Panc1 (cell line): Measurements from ENCODE around the gene DOCK4. TPM values are rescaled to one million over a fixed set of nuclear protein-coding genes. Genes with fewer than 3 reads are reported as not detected.

Source experiments
- ATAC-seq: fragments of 200-7000 bp; cut with Tn5 transposase; 2 replicates; pipeline ENCODE4 v1.9.1; 2020; ENCODE audit warnings: mild to moderate bottlenecking, moderate library complexity
- BruUV-seq: library from RNA; stranded (reverse); fragments of 400-500 nt; replicated peaks from 2 replicates; lab custom pipeline; 2021; lab: Mats Ljungman, UMichigan
- CTCF ChIA-PET: fragments of 300-600 bp; sonication (Branson Sonifier 250); formaldehyde crosslinking; loops from one replicate; lab custom pipeline; 2022; ENCODE audit warnings: antibody characterized with exemption; lab: Charles Lee
- POLR2A ChIA-PET: fragments of 300-600 bp; sonication (Branson Sonifier 250); formaldehyde crosslinking; loops from one replicate; lab custom pipeline; 2022; ENCODE audit warnings: antibody characterized with exemption; lab: Charles Lee
- DNase-seq: peaks from one replicate; pipeline ENCODE4 v3.0.0-alpha.2; 2010; ENCODE audit warnings: low read depth, low spot score
- H3K27ac ChIP-seq: 2 replicates; pipeline ENCODE4 v1.5.1; 2011; ENCODE audit warnings: mild to moderate bottlenecking, low read length, inconsistent platforms
- H3K27me3 ChIP-seq: fragments of 200-500 bp; sonication (Bioruptor generic); 2 replicates; pipeline ENCODE4 v1.6.0; 2014; ENCODE audit warnings: low read length, inconsistent platforms; ENCODE audit not compliant: control insufficient read depth, insufficient read depth
- H3K36me3 ChIP-seq: fragments of 200-500 bp; sonication (Bioruptor generic); 2 replicates; pipeline ENCODE4 v1.5.1; 2014; ENCODE audit warnings: inconsistent platforms, mild to moderate bottlenecking, low read length, moderate library complexity; ENCODE audit not compliant: control insufficient read depth, insufficient read depth
- H3K4me1 ChIP-seq: 2 replicates; pipeline ENCODE4 v1.5.1; 2011; ENCODE audit warnings: inconsistent platforms, mild to moderate bottlenecking, low read length, moderate library complexity; ENCODE audit not compliant: control insufficient read depth, insufficient read depth
- H3K4me3 ChIP-seq, 2 experiments: 2 replicates each; pipeline ENCODE4 v1.5.1; 2011 to 2012; ENCODE audit warnings: low read depth in 2 of 2, low read length in 2 of 2, mild to moderate bottlenecking in 2 of 2, inconsistent platforms in 1 of 2, moderate library complexity in 1 of 2
- H3K9me3 ChIP-seq: fragments of 200-500 bp; sonication (Bioruptor generic); 2 replicates; pipeline ENCODE4 v1.5.1; 2014; ENCODE audit warnings: low read depth, mild to moderate bottlenecking, inconsistent platforms, low read length, moderate library complexity; ENCODE audit not compliant: control insufficient read depth, insufficient read depth
- POLR2AphosphoS5 ChIP-seq: IDR thresholded peaks from 2 replicates; pipeline ENCODE4 v1.6.1; 2012; ENCODE audit warnings: mild to moderate bottlenecking, low read depth, low read length, moderate library complexity
- SIN3A ChIP-seq: IDR thresholded peaks from 2 replicates; pipeline ENCODE4 v1.6.1; 2012; ENCODE audit warnings: low read depth, mild to moderate bottlenecking, low read length, moderate library complexity, borderline replicate concordance; ENCODE audit not compliant: insufficient read depth
- TCF7L2 ChIP-seq: IDR thresholded peaks from 2 replicates; pipeline ENCODE4 v1.6.1; 2011; ENCODE audit warnings: mild to moderate bottlenecking, low read depth, low read length, inconsistent platforms
- in situ Hi-C: cut with HindIII; loops from 2 replicates; pipeline ENCODE4 v1.10.0; 2016; ENCODE audit warnings: low sequenced_read_pairs, low pct_unique_long_range_greater_than_20kb
- intact Hi-C: fragments of 100-400 bp; cut with micrococcal nuclease; formaldehyde crosslinking; loops from one replicate; pipeline ENCODE4 v1.10.0; 2022; ENCODE audit not compliant: unreplicated experiment
- total RNA-seq: library from RNA; stranded (reverse); gene quantifications from one replicate; pipeline ENCODE4 v1.2.1, GENCODE V29; 2021; ENCODE audit not compliant: unreplicated experiment
- TF ChIP-seq, protein P1 (sequence below), 2 experiments: IDR thresholded peaks; 2 replicates each; pipeline ENCODE4 v1.6.1; 2011 to 2012; ENCODE audit warnings: low read depth in 2 of 2, control low read depth in 1 of 2, low read length in 1 of 2, mild to moderate bottlenecking in 1 of 2, moderate library complexity in 1 of 2; ENCODE audit not compliant: insufficient read depth in 1 of 2
- TF ChIP-seq, protein P2 (sequence below): fragments of 450-650 bp; IDR thresholded peaks from 2 replicates; pipeline ENCODE4 v1.5.1; 2017; ENCODE audit warnings: mild to moderate bottlenecking

The DOCK4 gene
- total RNA-seq, 1 experiment from 2014 or later = 10.8 TPM

DNA sequence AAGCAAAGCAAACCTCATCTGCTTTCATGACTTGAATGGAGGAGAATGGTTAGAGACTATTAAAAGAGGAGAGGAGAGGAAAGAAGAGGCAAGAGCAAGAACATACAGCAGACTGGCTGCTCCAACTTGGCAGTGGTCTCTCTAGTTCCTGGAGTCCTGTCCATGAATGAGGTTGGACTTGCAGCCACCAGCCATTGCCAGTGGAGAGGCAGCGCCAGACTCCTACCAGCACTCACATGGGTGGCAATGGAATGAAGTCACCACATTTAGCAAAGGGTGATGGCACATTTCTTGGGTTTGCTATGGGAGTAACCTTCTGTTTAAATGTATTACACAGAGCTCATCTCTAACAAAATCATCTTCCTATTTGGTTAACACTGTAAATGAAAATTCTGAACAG is 386.1 kb downstream of the DOCK4 start:
- BruUV-seq = no TSS peak
- no peaks in the 10 kb centered on the region for H3K9me3 ChIP-seq
- DNase-seq (no peak), ATAC-seq (no peak)
- no peaks in the 10 kb centered on the region for H3K36me3 ChIP-seq
- no peak overlapping the region for H3K4me3 ChIP-seq
- H3K27me3 ChIP-seq = no peaks in the 10 kb centered on the region
- no peaks in the 10 kb centered on the region for H3K4me1 ChIP-seq
- ChIA-PET POLR2A (no interaction called here), CTCF (no interaction called here)
- intact Hi-C loops = no loop called here
- H3K27ac ChIP-seq = no peak overlapping the region
- TF ChIP-seq, protein P1, sequence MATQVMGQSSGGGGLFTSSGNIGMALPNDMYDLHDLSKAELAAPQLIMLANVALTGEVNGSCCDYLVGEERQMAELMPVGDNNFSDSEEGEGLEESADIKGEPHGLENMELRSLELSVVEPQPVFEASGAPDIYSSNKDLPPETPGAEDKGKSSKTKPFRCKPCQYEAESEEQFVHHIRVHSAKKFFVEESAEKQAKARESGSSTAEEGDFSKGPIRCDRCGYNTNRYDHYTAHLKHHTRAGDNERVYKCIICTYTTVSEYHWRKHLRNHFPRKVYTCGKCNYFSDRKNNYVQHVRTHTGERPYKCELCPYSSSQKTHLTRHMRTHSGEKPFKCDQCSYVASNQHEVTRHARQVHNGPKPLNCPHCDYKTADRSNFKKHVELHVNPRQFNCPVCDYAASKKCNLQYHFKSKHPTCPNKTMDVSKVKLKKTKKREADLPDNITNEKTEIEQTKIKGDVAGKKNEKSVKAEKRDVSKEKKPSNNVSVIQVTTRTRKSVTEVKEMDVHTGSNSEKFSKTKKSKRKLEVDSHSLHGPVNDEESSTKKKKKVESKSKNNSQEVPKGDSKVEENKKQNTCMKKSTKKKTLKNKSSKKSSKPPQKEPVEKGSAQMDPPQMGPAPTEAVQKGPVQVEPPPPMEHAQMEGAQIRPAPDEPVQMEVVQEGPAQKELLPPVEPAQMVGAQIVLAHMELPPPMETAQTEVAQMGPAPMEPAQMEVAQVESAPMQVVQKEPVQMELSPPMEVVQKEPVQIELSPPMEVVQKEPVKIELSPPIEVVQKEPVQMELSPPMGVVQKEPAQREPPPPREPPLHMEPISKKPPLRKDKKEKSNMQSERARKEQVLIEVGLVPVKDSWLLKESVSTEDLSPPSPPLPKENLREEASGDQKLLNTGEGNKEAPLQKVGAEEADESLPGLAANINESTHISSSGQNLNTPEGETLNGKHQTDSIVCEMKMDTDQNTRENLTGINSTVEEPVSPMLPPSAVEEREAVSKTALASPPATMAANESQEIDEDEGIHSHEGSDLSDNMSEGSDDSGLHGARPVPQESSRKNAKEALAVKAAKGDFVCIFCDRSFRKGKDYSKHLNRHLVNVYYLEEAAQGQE (IDR thresholded peaks at IDR 0.05; ENCODE audit: insufficient read depth in 1 of 2, low read depth in 2 of 2, low read length in 1 of 2) = no peak
- TF ChIP-seq TCF7L2 (no peak), POLR2AphosphoS5 (no peak), SIN3A (no peak)
- TF ChIP-seq, protein P2, sequence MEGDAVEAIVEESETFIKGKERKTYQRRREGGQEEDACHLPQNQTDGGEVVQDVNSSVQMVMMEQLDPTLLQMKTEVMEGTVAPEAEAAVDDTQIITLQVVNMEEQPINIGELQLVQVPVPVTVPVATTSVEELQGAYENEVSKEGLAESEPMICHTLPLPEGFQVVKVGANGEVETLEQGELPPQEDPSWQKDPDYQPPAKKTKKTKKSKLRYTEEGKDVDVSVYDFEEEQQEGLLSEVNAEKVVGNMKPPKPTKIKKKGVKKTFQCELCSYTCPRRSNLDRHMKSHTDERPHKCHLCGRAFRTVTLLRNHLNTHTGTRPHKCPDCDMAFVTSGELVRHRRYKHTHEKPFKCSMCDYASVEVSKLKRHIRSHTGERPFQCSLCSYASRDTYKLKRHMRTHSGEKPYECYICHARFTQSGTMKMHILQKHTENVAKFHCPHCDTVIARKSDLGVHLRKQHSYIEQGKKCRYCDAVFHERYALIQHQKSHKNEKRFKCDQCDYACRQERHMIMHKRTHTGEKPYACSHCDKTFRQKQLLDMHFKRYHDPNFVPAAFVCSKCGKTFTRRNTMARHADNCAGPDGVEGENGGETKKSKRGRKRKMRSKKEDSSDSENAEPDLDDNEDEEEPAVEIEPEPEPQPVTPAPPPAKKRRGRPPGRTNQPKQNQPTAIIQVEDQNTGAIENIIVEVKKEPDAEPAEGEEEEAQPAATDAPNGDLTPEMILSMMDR = no peak
- in situ Hi-C loops = no loop called here

DNA sequence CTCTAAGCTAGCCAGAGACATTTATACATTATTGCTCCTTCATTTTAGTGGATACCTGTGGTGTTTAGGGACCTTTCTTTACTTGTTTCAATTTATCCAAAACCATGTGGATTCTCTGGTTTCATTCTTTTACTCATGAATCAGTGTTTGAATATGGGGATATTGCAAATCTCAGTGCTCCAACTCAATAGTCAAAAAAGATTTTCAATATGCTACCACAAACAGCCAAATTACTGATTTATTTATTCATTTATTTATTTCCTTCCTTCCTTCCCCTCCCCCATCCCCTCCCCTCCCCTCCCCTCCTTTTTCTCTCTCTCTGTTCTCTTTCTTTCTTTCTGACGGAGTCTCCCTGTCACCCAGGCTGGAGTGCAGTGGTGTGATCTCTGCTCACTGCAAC is 390.8 kb downstream of the DOCK4 start:
- intact Hi-C loops = no loop called here
- CTCF ChIA-PET = no interaction called here

More for the DNA sequence above, 390.8 kb downstream of the DOCK4 start:
- Histone ChIP-seq H3K27ac (no peak overlapping the region), H3K4me3 (no peak overlapping the region), H3K4me1 (no peaks in the 10 kb centered on the region), H3K36me3 (no peaks in the 10 kb centered on the region), H3K27me3 (no peaks in the 10 kb centered on the region), H3K9me3 (no peaks in the 10 kb centered on the region)
- in situ Hi-C loops = no loop called here
- TF ChIP-seq, protein P2 = no peak
- no peak for TF ChIP-seq TCF7L2
- no peak for TF ChIP-seq POLR2AphosphoS5
- no peak for TF ChIP-seq SIN3A
- TF ChIP-seq, protein P1 (IDR thresholded peaks at IDR 0.05; ENCODE audit: insufficient read depth in 1 of 2, low read depth in 2 of 2, low read length in 1 of 2) = no peak
- DNase-seq = no peak
- BruUV-seq = no TSS peak
- no peak for ATAC-seq
- POLR2A ChIA-PET = no interaction called here
